GM06990 (cell line): Measurements from ENCODE around the gene TRIM37.

Experiments used
- DNase-seq: peaks from one replicate; pipeline ENCODE4 v3.0.0-alpha.2; 2011; ENCODE audit not compliant: insufficient read length; ENCODE audit errors: extremely low read depth
- H3K27me3 ChIP-seq: replicated peaks from 2 replicates; pipeline ENCODE4 v1.6.0; 2011; ENCODE audit warnings: low read length; ENCODE audit not compliant: control insufficient read depth, insufficient read depth
- H3K36me3 ChIP-seq: 2 replicates; pipeline ENCODE4 v1.5.1; 2011; ENCODE audit warnings: low read length; ENCODE audit not compliant: control insufficient read depth, insufficient read depth
- H3K4me3 ChIP-seq: replicated peaks from 2 replicates; pipeline ENCODE4 v1.5.1; 2011; ENCODE audit warnings: low read depth, mild to moderate bottlenecking, control low read depth, low read length
- CTCF ChIP-seq: IDR thresholded peaks from 2 replicates; pipeline ENCODE4 v1.5.1; 2011; ENCODE audit warnings: low read length, control low read depth, mild to moderate bottlenecking, inconsistent platforms; ENCODE audit not compliant: insufficient read depth, poor library complexity, severe bottlenecking

Gene TRIM37

GRCh38 chr17:59067756-59068155 lies 38.9 kb downstream of the TRIM37 start:
- no peak for TF ChIP-seq CTCF
- no peaks in the 10 kb centered on the region for H3K27me3 ChIP-seq
- H3K4me3 ChIP-seq: no peak overlapping the region
- DNase-seq: no peak
- H3K36me3 ChIP-seq: peaks cover 2% of the 10 kb centered on the region

- H3K36me3 ChIP-seq: peaks cover 2% of the 10 kb centered on the region
- no peak overlapping the region for H3K4me3 ChIP-seq
- no peak for TF ChIP-seq CTCF
- DNase-seq: no peak
- no peaks in the 10 kb centered on the region for H3K27me3 ChIP-seq
Measured at GRCh38 chr17:59067340-59067739, 39.3 kb downstream of the TRIM37 start.

GRCh38 chr17:59062509-59062908 lies 44.2 kb downstream of the TRIM37 start:
- Histone ChIP-seq H3K36me3 (no peaks in the 10 kb centered on the region; the same call in 1 of the 2 replicates), H3K4me3 (no peak overlapping the region), H3K27me3 (no peaks in the 10 kb centered on the region)
- no peak for DNase-seq
- no peak for TF ChIP-seq CTCF

GRCh38 chr17:59056857-59057256 lies 49.8 kb downstream of the TRIM37 start:
- Histone ChIP-seq H3K36me3 (no peaks in the 10 kb centered on the region; the same call in 1 of the 2 replicates), H3K27me3 (no peaks in the 10 kb centered on the region), H3K4me3 (no peak overlapping the region)
- DNase-seq: no peak
- no peak for TF ChIP-seq CTCF

- H3K36me3 ChIP-seq: no peaks in the 10 kb centered on the region; the same call in 1 of the 2 replicates
- H3K4me3 ChIP-seq: no peak overlapping the region
- H3K27me3 ChIP-seq: no peaks in the 10 kb centered on the region
- TF ChIP-seq CTCF: no peak
- no peak for DNase-seq
Measured at GRCh38 chr17:59049798-59050197, 56.9 kb downstream of the TRIM37 start.

- no peak for TF ChIP-seq CTCF
- DNase-seq: no peak
- H3K27me3 ChIP-seq: no peaks in the 10 kb centered on the region
- peaks cover 2% of the 10 kb centered on the region for H3K36me3 ChIP-seq
- no peak overlapping the region for H3K4me3 ChIP-seq
Measured at GRCh38 chr17:59047616-59048015, 59.1 kb downstream of the TRIM37 start.
